GM19025 (cell line): ENCODE measurements around the gene TMEM59.

ENCODE experiments used
- ATAC-seq: cut with Tn5 transposase; IDR thresholded peaks from one replicate; pipeline ENCODE4 v1.9.1; 2021; ENCODE audit warnings: mild to moderate bottlenecking, low read depth, moderate library complexity; ENCODE audit not compliant: unreplicated experiment

Gene TMEM59

DNA sequence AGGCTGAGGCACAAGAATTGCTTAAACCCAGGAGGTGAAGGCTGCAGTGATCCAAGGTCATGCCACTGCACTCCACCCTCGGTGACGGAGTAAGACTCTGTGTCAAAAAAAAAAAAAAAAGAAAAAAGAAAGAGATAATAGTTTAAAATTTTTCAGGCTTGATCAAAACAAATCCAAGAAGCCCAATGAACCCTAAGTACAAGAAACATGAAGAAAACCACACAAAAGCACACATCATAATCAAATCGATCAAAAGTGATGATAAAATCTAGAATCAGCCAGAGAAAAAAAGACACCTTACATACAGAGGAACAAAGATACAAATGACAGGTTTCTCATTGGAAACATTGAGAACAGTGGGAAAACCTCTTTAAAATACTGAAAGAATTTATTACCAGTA is 66.5 kb downstream of the TMEM59 start:
- ATAC-seq = no peak

DNA sequence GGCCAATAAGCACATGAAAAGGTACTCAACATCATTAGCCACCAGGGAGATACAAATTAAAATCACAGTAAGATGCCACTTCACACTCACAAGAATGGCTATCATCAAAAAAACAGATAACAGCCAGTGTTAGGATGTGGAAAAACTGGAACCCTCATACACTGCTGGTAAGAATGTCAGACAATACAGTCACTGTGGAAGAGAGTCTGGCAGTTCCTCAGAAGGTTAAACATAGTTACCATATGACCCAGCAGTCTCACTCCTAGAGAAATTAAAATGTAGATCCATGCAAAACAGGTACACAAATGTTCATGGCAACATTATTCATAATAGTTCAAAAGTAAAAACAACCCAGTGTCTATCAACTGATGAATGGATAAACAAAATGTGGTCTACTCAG is 68.3 kb downstream of the TMEM59 start:
- ATAC-seq = no peak

DNA sequence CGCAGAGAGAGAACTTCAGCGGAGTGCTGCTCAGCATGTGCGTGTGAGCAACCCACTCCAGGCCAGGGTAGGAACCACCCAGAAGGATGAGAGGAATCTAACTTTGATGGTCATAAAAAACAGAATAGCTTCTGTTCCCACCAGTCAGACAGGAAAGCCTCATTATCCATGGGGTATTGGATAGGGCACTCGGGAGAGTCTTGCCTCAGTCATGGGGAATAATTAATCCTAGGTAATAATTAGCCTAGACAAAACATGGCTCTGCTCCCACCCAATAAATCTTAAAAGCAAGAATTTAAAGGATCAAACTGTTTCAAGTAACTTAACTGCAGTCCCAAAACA is 70.3 kb downstream of the TMEM59 start:
- ATAC-seq = no peak

DNA sequence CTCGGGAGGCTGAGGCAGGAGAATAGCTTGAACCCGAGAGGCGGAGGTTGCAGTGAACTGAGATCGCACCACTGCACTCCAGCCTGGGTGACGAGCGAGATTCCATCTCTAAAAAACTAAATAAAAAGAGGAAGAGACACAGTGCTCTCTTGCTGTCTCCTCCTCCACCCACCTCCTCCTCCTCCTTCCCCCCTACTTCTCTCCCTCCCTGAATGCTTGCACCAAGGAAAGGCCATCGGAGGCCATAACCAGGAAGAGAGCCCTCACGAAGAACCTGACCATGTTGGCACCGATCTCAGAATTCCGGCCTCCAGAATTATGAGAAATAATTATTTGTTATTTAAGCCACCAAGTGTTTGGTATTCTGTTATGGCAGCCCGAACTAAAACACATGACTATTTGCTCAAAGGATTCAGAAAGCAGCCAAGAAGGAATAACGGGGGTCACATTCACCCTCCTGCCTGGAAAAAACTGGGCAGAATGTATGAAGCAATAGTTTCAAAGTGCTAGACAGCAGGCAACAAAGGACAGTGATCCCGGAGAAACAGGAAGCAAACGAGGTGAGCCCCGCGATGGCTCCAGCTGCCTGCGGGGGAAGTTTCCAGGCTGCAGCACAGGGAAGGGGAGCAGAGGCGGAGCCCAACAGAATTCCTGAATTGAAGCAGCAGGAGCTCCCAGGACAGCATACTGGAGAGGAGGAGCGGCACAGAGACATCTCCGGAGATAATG is 70.8 kb downstream of the TMEM59 start:
- no peak for ATAC-seq

DNA sequence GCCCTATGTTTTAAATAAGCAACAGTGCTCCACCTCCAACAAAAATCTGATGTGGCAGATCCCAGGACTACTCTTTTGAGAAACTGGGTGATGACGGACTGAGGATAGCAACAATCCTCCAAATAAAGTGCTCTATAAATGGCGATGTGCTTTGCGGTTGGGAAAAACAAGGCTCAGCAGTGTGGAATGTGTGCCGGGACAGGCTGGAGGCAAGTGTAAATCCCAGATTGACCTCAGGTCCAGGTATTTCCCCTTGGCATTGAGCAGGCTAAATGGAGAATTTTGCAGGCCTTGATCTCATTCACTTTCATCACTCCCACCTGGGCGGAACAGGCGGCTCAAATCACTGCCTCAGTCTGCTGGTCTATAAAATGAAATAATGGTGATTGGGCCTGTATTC is 71.8 kb downstream of the TMEM59 start:
- ATAC-seq = no peak

DNA sequence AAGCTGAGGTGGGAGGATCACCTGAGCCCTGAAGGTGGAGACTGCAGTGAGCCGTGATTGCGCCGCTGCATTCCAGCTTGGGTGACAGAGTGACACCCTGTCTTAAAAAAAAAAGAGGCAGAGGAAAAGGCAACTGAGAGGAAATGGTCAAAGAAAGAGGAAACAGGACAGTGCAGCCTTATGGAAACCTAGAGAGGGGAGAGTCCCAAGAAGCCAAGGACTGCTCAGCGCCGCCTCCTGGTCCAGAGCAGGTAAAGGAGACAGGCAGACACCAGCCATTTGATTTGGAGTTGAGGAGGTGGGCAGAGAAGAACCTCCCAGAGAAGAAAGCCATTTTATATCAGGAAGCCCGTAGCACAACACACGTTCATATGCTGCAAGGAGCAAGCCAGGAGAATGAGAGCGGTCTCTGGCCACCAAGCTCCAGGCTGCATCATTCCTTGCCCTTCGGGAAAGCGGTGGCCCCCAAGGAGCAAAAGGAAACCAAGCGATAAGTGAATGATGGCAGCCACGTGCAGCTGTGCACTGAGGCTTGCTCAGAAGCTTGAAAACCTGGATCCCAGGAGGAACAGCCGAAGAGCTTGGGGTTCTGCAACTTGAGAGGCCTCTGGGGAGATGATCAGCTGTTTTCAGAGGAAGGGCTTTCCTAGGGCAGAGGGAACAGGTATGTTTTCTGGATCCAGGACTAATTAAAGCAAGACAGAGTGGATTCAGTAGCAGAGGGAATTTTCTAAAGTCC is 73.1 kb downstream of the TMEM59 start:
- no peak for ATAC-seq
